HL-60 (cell line): ENCODE measurements around the gene GGA1.

Experiments used
- DNase-seq, 2 experiments: peaks; one replicate each; pipeline ENCODE4 v3.0.0-alpha.2; 2010 to 2020; ENCODE audit warnings: low read depth in 1 of 2, low spot score in 1 of 2
- H3K27ac ChIP-seq: fragments of 250-450 bp; sonication (Bioruptor Pico); replicated peaks from 2 replicates; pipeline ENCODE4 v1.5.1; 2020; ENCODE audit warnings: mild to moderate bottlenecking, moderate library complexity
- H3K27me3 ChIP-seq: fragments of 250-450 bp; sonication (Bioruptor Pico); 2 replicates; pipeline ENCODE4 v1.5.1; 2021; ENCODE audit warnings: mild to moderate bottlenecking, moderate library complexity; ENCODE audit not compliant: insufficient read depth, poor library complexity, severe bottlenecking
- H3K4me3 ChIP-seq: replicated peaks from 2 replicates; pipeline ENCODE4 v1.5.1; 2011; ENCODE audit warnings: mild to moderate bottlenecking, control low read depth, low read length; ENCODE audit not compliant: insufficient read depth
- CTCF ChIP-seq: IDR thresholded peaks from one replicate; pipeline ENCODE4 v1.5.1; 2011; ENCODE audit warnings: low read length, control low read depth, inconsistent platforms; ENCODE audit not compliant: insufficient read depth
- GABPA ChIP-seq: IDR thresholded peaks from 2 replicates; pipeline ENCODE4 v1.6.1; 2012; ENCODE audit warnings: low read depth
- POLR2AphosphoS5 ChIP-seq: IDR thresholded peaks from 2 replicates; pipeline ENCODE4 v1.6.1; 2012; ENCODE audit warnings: low read depth
- REST ChIP-seq: IDR thresholded peaks from 2 replicates; pipeline ENCODE4 v1.6.1; 2012; ENCODE audit warnings: low read depth; ENCODE audit not compliant: insufficient replicate concordance
- SPI1 ChIP-seq: IDR thresholded peaks from 2 replicates; pipeline ENCODE4 v1.6.1; 2012; ENCODE audit warnings: low read depth, mild to moderate bottlenecking, borderline replicate concordance

GGA1 gene

GRCh38 chr22:37575490-37576003 is 33.1 kb upstream of the GGA1 start:
- H3K4me3 ChIP-seq, result no peak overlapping the region
- no peak for DNase-seq
- TF ChIP-seq POLR2AphosphoS5, result no peak
- TF ChIP-seq REST, result no peak
- TF ChIP-seq CTCF, result no peak
- no peak for TF ChIP-seq SPI1
- TF ChIP-seq GABPA, result no peak
- no peak overlapping the region for H3K27ac ChIP-seq
- H3K27me3 ChIP-seq, result no peaks in the 10 kb centered on the region

GRCh38 chr22:37578002-37578401 is 30.6 kb upstream of the GGA1 start:
- H3K27me3 ChIP-seq, result no peaks in the 10 kb centered on the region
- H3K4me3 ChIP-seq, result no peak overlapping the region
- DNase-seq, result no peak
- no peak for TF ChIP-seq CTCF
- no peak overlapping the region for H3K27ac ChIP-seq

- peak in 1 of 2 experiments; percentile 25 for DNase-seq
- Histone ChIP-seq H3K27me3 (no peaks in the 10 kb centered on the region), H3K4me3 (no peak overlapping the region), H3K27ac (no peak overlapping the region)
- TF ChIP-seq SPI1, result peak; percentile 74
- no peak for TF ChIP-seq CTCF
These were observed 27.1 kb upstream of the GGA1 start for GRCh38 chr22:37581504-37581903.

- no peak for DNase-seq
- Histone ChIP-seq H3K27me3 (no peaks in the 10 kb centered on the region), H3K27ac (no peak overlapping the region), H3K4me3 (no peak overlapping the region)
- TF ChIP-seq GABPA, result no peak
- TF ChIP-seq SPI1, result no peak
- TF ChIP-seq REST, result no peak
- TF ChIP-seq POLR2AphosphoS5, result no peak
- no peak for TF ChIP-seq CTCF
These were observed 26.1 kb upstream of the GGA1 start for GRCh38 chr22:37582526-37582925.
